H1 (cell line): ENCODE data around the gene TARS3. TPM values are rescaled to one million over a fixed set of nuclear protein-coding genes. Genes with fewer than 3 reads are reported as not detected.

ENCODE experiments used
- HDAC6 ChIP-seq: IDR thresholded peaks from one replicate; pipeline ENCODE4 v1.7.1; 2012; ENCODE audit warnings: low read depth, mild to moderate bottlenecking, inconsistent platforms, low read length, moderate library complexity
- polyA plus RNA-seq, 7 experiments: library from polyadenylated mRNA; depleted of rRNA in 3 of 7; stranded (reverse) in 5 of 7; unstranded in 2 of 7; fragments of >200 nt in 5 of 7; fragments of 200-250 nt in 2 of 7; gene quantifications; 1 replicate in 5 of 7; 2 replicates in 1 of 7; 4 replicates in 1 of 7; pipeline versions ENCODE4 v1.2.1 to v1.2.3, GENCODE V29; 2011 to 2013; ENCODE audit warnings: missing spikeins in 2 of 7, mixed read lengths in 2 of 7
- total RNA-seq: library from RNA; stranded (reverse); fragmentation: NEBNext Ultra II Directional; extraction: Animal tissue kit (Norgen Biotek cat#: 25700); gene quantifications from 2 replicates; pipeline ENCODE4 v1.2.1, GENCODE V29; 2021

Gene TARS3
- total and polyA plus RNA-seq, 2 of the 8 experiments (the other 6 are each of a cell fraction or from before 2014, with no cell fraction given) = 2.1 to 13.9 TPM

- no peak for TF ChIP-seq HDAC6
Observed at GRCh38 chr15:101618851-101619614, 105.2 kb downstream of the TARS3 start (continued).
